WI38 (cell line): ENCODE results near the gene PRR12.

Experiments used
- H3K4me3 ChIP-seq: 2 replicates; pipeline ENCODE4 v1.5.1; 2011; ENCODE audit warnings: low read depth, mild to moderate bottlenecking, control low read depth, low read length
- CTCF ChIP-seq: IDR thresholded peaks from 2 replicates; pipeline ENCODE4 v1.5.1; 2012; ENCODE audit warnings: low read depth, mild to moderate bottlenecking, control low read depth, low read length

Gene PRR12

GRCh38 chr19:49663224-49663623 lies 72.2 kb downstream of the PRR12 start:
- no peak overlapping the region for H3K4me3 ChIP-seq
- no peak for TF ChIP-seq CTCF

GRCh38 chr19:49664171-49665035 lies 73.4 kb downstream of the PRR12 start:
- TF ChIP-seq CTCF = no peak
- peak overlapping the region; percentile 96 for H3K4me3 ChIP-seq

GRCh38 chr19:49665036-49665350 lies 74.0 kb downstream of the PRR12 start:
- no peak for TF ChIP-seq CTCF
- peak overlapping the region; percentile 96 for H3K4me3 ChIP-seq

- TF ChIP-seq CTCF = no peak
- peak within 1 kb of the TSS; percentile 96 for H3K4me3 ChIP-seq
Measured at GRCh38 chr19:49665351-49666119, 74.6 kb downstream of the PRR12 start, which contains the start of the genes BCL2L12 and IRF3. Gene BCL2L12 (plus strand): TSS chr19:49665933. CDS start chr19:49666693, 760 bp downstream. Gene IRF3 (minus strand): TSS chr19:49665857. CDS start chr19:49664838, 1,019 bp downstream.

GRCh38 chr19:49666120-49666444 lies 75.1 kb downstream of the PRR12 start:
- no peak for TF ChIP-seq CTCF
- peak overlapping the region; percentile 96 for H3K4me3 ChIP-seq

- H3K4me3 ChIP-seq = no peak overlapping the region
Measured at GRCh38 chr19:49667473-49667872, 76.5 kb downstream of the PRR12 start.

More at GRCh38 chr19:49667473-49667872, 76.5 kb downstream of the PRR12 start:
- TF ChIP-seq CTCF = no peak
